Gastrocnemius medialis (tissue), 4 donors: ENCODE measurements around the gene PARG.
"Not testable (repeated sequence)": the region's sequence is repeated elsewhere in the genome, so short reads cannot be mapped to it uniquely, and the experiment has no call there.

Source experiments
- CTCF ChIP-seq, 5 experiments: fragments of 450-650 bp in 3 of 5; fragments of 200-600 bp in 2 of 5; sonication (generic) in 2 of 5; IDR thresholded peaks in 4 of 5; conservative IDR thresholded peaks in 1 of 5; 1 replicate in 4 of 5; 2 replicates in 1 of 5; pipeline ENCODE4 v1.5.1; 2016 to 2019; ENCODE audit warnings: antibody characterized with exemption in 5 of 5, mild to moderate bottlenecking in 3 of 5, moderate library complexity in 3 of 5
- POLR2A ChIP-seq, 2 donors: fragments of 450-650 bp; IDR thresholded peaks; one replicate each; pipeline ENCODE4 v1.6.1; 2017; ENCODE audit warnings: antibody characterized with exemption in 2 of 2, mild to moderate bottlenecking in 2 of 2, moderate library complexity in 2 of 2

GRCh38 chr10:49988376-49988775 is 46.5 kb upstream of the PARG start, which contains the start of gene AGAP6:
- TF ChIP-seq POLR2A (IDR thresholded peaks at IDR 0.05); CTCF (IDR thresholded peaks at IDR 0.05 in 4 of 5, conservative IDR thresholded peaks at IDR 0.05 in 1 of 5): not testable (repeated sequence)
